Epithelial cell of proximal tubule (primary cell): ENCODE measurements around the gene DDX46. TPM values are rescaled to one million over a fixed set of nuclear protein-coding genes. Genes with fewer than 3 reads are reported as not detected.
"Not testable (repeated sequence)": the region's sequence is repeated elsewhere in the genome, so short reads cannot be mapped to it uniquely, and the experiment has no call there.

ENCODE experiments used
- DNase-seq: peaks from one replicate; pipeline ENCODE4 v3.0.0-alpha.2; 2011; ENCODE audit warnings: low read depth
- H3K4me3 ChIP-seq: 2 replicates; pipeline ENCODE4 v1.5.1; 2011; ENCODE audit warnings: low read depth, mild to moderate bottlenecking, low read length
- total RNA-seq: library from RNA; depleted of rRNA; stranded (reverse); fragments of >200 nt; gene quantifications from 2 replicates; pipeline ENCODE4 v1.2.3, GENCODE V29; 2015
- TF ChIP-seq, protein P1 (sequence below): conservative IDR thresholded peaks from 2 replicates; pipeline ENCODE4 v1.5.1; 2012; ENCODE audit warnings: low read depth, mild to moderate bottlenecking, low read length

The DDX46 gene
- total RNA-seq, 1 donor from 2014 or later, result 30.4 TPM

DNA sequence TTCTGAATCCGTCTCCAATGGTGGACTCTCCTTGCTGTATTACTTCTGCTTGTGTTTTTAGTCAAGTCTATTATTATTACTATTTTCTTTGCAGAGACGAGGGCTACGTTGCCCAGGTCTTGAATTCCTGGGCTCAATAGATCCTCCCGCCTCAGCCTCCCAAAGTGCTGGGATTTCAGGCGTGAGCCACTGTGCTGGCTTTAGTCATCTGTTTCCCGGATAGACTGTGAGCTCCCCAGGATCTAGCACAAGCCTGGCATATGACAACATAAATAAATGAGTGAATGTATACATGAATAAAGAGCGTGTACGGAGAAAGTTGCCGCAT lies 439 bp upstream of the DDX46 start:
- H3K4me3 ChIP-seq, result peak overlapping the region; percentile 85
- DNase-seq, result no peak
- TF ChIP-seq, protein P1, sequence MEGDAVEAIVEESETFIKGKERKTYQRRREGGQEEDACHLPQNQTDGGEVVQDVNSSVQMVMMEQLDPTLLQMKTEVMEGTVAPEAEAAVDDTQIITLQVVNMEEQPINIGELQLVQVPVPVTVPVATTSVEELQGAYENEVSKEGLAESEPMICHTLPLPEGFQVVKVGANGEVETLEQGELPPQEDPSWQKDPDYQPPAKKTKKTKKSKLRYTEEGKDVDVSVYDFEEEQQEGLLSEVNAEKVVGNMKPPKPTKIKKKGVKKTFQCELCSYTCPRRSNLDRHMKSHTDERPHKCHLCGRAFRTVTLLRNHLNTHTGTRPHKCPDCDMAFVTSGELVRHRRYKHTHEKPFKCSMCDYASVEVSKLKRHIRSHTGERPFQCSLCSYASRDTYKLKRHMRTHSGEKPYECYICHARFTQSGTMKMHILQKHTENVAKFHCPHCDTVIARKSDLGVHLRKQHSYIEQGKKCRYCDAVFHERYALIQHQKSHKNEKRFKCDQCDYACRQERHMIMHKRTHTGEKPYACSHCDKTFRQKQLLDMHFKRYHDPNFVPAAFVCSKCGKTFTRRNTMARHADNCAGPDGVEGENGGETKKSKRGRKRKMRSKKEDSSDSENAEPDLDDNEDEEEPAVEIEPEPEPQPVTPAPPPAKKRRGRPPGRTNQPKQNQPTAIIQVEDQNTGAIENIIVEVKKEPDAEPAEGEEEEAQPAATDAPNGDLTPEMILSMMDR, result no peak

DNA sequence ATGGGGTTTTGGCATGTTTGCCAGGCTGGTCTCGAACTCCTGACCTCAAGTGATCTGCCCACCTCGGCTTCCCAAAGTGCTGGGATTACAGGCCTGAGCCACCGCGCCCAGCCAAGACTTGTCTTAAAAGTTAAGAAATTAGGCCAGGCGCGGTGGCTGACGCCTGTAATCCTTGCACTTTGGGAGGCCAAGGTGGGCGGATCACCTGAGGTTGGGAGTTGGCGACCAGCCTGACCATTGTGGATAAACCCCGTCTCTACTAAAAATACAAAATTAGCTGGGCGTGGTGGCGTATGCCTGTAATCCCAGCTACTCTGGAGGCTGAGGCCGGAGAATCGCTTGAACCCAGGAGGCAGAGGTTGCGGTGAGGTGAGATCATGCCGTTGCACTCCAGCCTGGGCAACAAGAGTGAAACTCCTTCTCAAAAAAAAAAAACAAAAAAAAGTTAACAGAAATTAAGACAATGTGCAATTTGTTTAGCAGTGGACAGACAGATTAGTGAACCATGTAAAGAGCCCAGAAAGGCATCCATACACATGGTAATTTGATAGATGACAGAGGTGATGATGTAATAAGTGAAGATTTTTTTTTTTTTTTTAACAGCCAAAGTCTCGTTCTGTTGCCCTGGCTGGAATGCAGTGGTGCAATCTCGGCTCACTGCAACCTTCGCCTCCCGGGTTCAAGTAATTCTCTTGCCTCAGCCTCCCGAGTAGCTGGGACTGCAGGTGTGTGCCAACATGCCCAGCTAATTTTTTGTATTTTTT lies 9.1 kb downstream of the DDX46 start:
- DNase-seq, H3K4me3 ChIP-seq: not testable (repeated sequence)

DNA sequence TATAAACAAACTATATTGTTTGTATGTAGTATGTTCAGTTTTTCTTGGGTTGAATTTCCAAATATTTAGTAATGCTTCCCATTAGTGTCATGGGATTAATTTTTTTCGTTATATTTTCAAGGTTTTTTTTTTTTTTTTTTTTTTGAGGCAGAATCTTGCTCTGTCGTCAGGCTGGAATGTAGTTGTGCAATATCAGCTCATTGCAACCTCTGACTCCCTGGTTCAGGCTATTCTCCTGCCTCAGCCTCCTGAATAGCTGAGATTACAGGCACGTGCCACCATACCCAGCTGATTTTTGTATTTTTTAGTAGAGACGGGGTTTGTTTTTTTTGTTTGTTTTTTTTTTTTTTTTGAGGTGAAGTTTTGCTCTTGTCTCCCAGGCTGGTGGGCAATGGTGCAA lies 10.6 kb downstream of the DDX46 start:
- DNase-seq, result no peak
- TF ChIP-seq, protein P1, result no peak

DNA sequence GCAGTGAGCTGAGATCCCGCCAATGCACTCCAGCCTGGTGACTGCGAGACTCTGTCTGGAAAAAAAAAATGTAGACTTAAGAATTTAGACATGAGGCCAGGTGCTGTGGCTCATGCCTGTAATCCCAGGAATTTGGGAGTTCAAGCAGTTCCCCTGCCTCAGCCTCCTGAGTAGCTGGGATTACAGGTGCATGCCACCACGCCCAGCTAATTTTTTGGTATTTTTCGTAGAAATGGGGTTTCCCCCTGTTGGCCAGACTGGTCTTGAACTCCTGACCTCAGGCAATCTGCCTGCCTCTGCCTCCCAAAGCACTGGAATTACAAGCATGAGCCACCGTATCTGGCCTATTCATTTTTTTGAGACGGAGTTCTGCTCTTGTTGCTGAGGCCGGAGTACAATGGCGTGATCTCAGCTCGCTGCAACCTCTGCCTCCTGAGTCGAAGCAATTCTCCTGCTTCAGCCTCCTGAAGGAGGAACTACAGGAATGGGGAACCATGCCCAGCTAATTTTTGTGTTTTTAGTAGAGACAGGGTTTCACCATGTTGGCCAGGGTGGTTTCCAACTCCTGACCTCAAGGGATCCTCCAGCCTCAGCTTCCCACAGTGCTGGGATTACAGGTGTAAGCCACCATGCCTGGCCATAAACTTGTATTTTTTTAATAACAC lies 14.0 kb downstream of the DDX46 start:
- no peak for DNase-seq
- TF ChIP-seq, protein P1, result no peak

More for the DNA sequence above, 10.6 kb downstream of the DDX46 start:
- no peak overlapping the region for H3K4me3 ChIP-seq

DNA sequence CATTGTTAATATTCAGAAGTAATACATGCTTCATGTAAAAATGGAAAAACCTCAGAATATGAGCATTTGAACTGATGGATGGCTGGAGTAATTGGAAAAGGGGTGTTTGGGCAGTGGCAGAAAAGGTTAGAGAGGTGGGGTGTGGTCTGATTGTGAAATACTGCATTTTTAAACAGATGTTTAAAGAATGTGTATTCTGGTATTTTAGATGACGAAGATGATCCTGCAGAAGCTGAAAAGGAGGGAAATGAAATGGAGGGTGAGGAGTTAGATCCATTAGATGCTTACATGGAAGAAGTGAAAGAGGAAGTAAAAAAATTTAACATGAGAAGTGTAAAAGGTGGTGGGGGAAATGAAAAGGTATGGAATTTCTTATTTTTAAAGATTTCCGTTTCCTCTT lies 18.8 kb downstream of the DDX46 start:
- TF ChIP-seq, protein P1, result no peak
- H3K4me3 ChIP-seq, result no peak overlapping the region
- DNase-seq, result no peak

More for the DNA sequence above, 14.0 kb downstream of the DDX46 start:
- H3K4me3 ChIP-seq, result no peak overlapping the region

DNA sequence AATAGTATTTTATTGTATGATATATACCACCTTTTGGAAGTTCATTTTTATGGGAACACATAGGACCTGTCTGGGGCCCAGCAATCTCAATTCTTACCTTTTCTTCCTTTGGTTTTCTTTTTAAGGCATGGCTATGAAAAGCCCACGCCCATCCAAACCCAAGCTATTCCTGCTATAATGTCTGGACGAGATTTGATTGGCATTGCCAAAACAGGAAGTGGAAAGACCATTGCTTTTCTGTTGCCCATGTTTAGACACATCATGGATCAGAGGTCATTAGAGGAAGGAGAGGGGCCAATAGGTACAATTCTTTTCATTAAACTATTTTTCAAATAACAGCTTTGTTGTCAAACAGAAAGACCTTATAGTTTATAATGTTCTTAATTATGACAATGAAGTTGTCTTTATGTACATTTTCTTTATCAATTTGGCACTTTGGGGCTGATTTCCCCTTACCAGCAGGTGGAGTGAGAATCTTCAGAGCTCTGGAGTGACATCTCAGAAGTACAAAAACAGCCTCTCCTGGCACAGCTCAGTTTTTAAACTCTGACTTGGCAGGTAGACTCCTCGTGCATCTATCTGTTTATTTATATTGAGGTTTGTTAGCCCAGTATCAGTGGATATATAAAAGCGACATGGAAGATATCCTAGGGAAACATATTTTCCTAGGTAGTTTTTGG lies 25.8 kb downstream of the DDX46 start:
- DNase-seq, result no peak
- TF ChIP-seq, protein P1, result peak; percentile 45
- no peak overlapping the region for H3K4me3 ChIP-seq

DNA sequence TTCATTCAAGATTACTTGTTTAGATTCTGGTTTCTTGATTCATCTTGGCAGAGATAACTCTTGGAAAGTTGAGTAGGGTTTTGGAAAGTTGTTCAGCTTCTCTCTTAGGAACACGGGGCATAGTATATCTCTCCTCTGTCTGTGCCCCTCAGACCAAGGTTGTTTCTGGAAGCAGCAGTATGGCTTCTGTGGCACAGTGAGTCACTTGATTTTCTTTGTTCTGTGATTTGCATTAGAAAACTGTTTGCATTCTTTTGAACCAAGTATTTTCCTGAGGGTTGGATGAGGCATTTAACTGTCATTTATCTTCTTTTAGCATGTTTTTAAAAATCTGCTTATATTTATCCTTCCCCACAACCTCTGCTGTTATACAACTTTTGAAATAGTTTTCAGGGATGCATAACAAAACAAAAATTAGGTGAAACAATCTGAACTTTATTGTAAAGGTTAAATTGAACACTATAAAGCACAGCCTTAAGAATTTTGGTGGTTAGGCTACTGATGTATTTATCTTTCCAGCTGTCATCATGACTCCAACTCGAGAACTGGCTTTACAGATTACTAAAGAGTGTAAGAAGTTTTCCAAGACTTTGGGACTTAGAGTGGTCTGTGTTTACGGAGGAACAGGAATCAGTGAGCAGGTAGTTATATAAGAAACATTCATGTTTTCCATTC lies 26.5 kb downstream of the DDX46 start:
- no peak overlapping the region for H3K4me3 ChIP-seq
- TF ChIP-seq, protein P1, result no peak
- no peak for DNase-seq
